GM08714 (cell line): ENCODE data around the gene RAMP1.
"Not testable (repeated sequence)": the region's sequence is repeated elsewhere in the genome, so short reads cannot be mapped to it uniquely, and the experiment has no call there.

Experiments used
- H3K4me3 ChIP-seq: fragments of 200-500 bp; sonication (Bioruptor generic); 2 replicates; pipeline ENCODE4 v1.5.1; 2014; ENCODE audit warnings: mild to moderate bottlenecking, low read length, inconsistent platforms
- ZNF274 ChIP-seq: IDR thresholded peaks from 2 replicates; pipeline ENCODE4 v1.6.1; 2012; ENCODE audit warnings: mild to moderate bottlenecking, low read depth, low read length

Gene RAMP1

GRCh38 chr2:237942513-237942899 is 83.1 kb downstream of the RAMP1 start:
- TF ChIP-seq ZNF274 = no peak
- H3K4me3 ChIP-seq = no peak overlapping the region

- no peak for TF ChIP-seq ZNF274
- H3K4me3 ChIP-seq = no peak overlapping the region
Measured at GRCh38 chr2:237943395-237944094, 84.1 kb downstream of the RAMP1 start.

GRCh38 chr2:237944302-237944701 is 84.9 kb downstream of the RAMP1 start:
- no peak for TF ChIP-seq ZNF274

GRCh38 chr2:237946423-237946822 is 87.0 kb downstream of the RAMP1 start:
- TF ChIP-seq ZNF274 = no peak
- H3K4me3 ChIP-seq = no peak overlapping the region

More at GRCh38 chr2:237944302-237944701, 84.9 kb downstream of the RAMP1 start:
- H3K4me3 ChIP-seq = no peak overlapping the region

GRCh38 chr2:237951354-237951753 is 91.9 kb downstream of the RAMP1 start:
- H3K4me3 ChIP-seq = not testable (repeated sequence)

- no peak for TF ChIP-seq ZNF274
- H3K4me3 ChIP-seq = no peak overlapping the region
Measured at GRCh38 chr2:237951878-237952277, 92.5 kb downstream of the RAMP1 start.

GRCh38 chr2:237952851-237953250 is 93.4 kb downstream of the RAMP1 start:
- TF ChIP-seq ZNF274 = no peak
- H3K4me3 ChIP-seq = no peak overlapping the region

GRCh38 chr2:237955640-237956401 is 96.4 kb downstream of the RAMP1 start:
- H3K4me3 ChIP-seq = no peak overlapping the region
- TF ChIP-seq ZNF274 = no peak

GRCh38 chr2:237956402-237956736 is 96.9 kb downstream of the RAMP1 start:
- TF ChIP-seq ZNF274 = no peak
- no peak overlapping the region for H3K4me3 ChIP-seq

- no peak for TF ChIP-seq ZNF274
- no peak overlapping the region for H3K4me3 ChIP-seq
Measured at GRCh38 chr2:237961637-237962036, 102.2 kb downstream of the RAMP1 start.
